HG02870 (cell line): Measurements from ENCODE around the gene INO80B.
"Not testable (repeated sequence)": the region's sequence is repeated elsewhere in the genome, so short reads cannot be mapped to it uniquely, and the experiment has no call there.

Source experiments
- ATAC-seq: cut with Tn5 transposase; IDR thresholded peaks from one replicate; pipeline ENCODE4 v1.9.1; 2021; ENCODE audit warnings: mild to moderate bottlenecking, moderate library complexity; ENCODE audit not compliant: unreplicated experiment

Gene INO80B

GRCh38 chr2:74425523-74425922 lies 29.4 kb upstream of the INO80B start:
- no peak for ATAC-seq

GRCh38 chr2:74426181-74426758 lies 28.6 kb upstream of the INO80B start:
- no peak for ATAC-seq

GRCh38 chr2:74427551-74427950 lies 27.3 kb upstream of the INO80B start:
- ATAC-seq, result no peak

- ATAC-seq, result no peak
Observed at GRCh38 chr2:74428675-74429074, 26.2 kb upstream of the INO80B start.

- no peak for ATAC-seq
Observed at GRCh38 chr2:74429487-74430451, 25.1 kb upstream of the INO80B start.

GRCh38 chr2:74430502-74430901 lies 24.4 kb upstream of the INO80B start:
- ATAC-seq, result no peak

GRCh38 chr2:74436111-74436805 lies 18.6 kb upstream of the INO80B start:
- no peak for ATAC-seq

GRCh38 chr2:74436848-74437695 lies 17.8 kb upstream of the INO80B start:
- ATAC-seq, result no peak

- no peak for ATAC-seq
Observed at GRCh38 chr2:74438248-74438647, 16.6 kb upstream of the INO80B start.

- no peak for ATAC-seq
Observed at GRCh38 chr2:74439373-74439772, 15.5 kb upstream of the INO80B start.

- ATAC-seq, result no peak
Observed at GRCh38 chr2:74439803-74440377, 15.0 kb upstream of the INO80B start.

- peak; percentile 80 for ATAC-seq
Observed at GRCh38 chr2:74440378-74441169, 14.3 kb upstream of the INO80B start.

- no peak for ATAC-seq
Observed at GRCh38 chr2:74441170-74441689, 13.7 kb upstream of the INO80B start.

GRCh38 chr2:74441690-74442482 lies 13.0 kb upstream of the INO80B start, which contains the start of gene RTKN:
RTKN (minus strand) TSS chr2:74441937; CDS start chr2:74441816, 121 bp downstream.
- no peak for ATAC-seq

GRCh38 chr2:74442483-74443297 lies 12.2 kb upstream of the INO80B start:
- ATAC-seq, result not testable (repeated sequence)

GRCh38 chr2:74444498-74445318 lies 10.2 kb upstream of the INO80B start:
- ATAC-seq, result no peak
